Tibial artery (tissue), 4 donors: ENCODE measurements around the gene CD177.
"Not testable (repeated sequence)": the region's sequence is repeated elsewhere in the genome, so short reads cannot be mapped to it uniquely, and the experiment has no call there.

Source experiments
- DNase-seq, 2 donors: peaks; one replicate each; pipeline ENCODE4 v3.0.0-alpha.2; 2019
- H3K27ac ChIP-seq, 2 donors: fragments of 200-600 bp; sonication (generic) in 1 of 2; 1 replicate in 1 of 2; 2 replicates in 1 of 2; pipeline ENCODE4 v1.5.1; 2018 to 2019; ENCODE audit warnings: mild to moderate bottlenecking in 1 of 2
- H3K27me3 ChIP-seq, 2 donors: fragments of 200-600 bp; sonication (generic) in 1 of 2; one replicate each; pipeline versions ENCODE4 v1.5.1 to v1.6.0; 2016 to 2019
- H3K36me3 ChIP-seq, 3 donors: fragments of 200-600 bp; sonication (generic) in 2 of 3; one replicate each; pipeline ENCODE4 v1.5.1; 2016 to 2019; ENCODE audit warnings: mild to moderate bottlenecking in 2 of 3
- H3K4me1 ChIP-seq, 4 donors: fragments of 200-600 bp; sonication (generic) in 2 of 4; 1 replicate in 3 of 4; 2 replicates in 1 of 4; pipeline ENCODE4 v1.5.1; 2016 to 2019
- H3K4me3 ChIP-seq, 2 donors: fragments of 200-600 bp; sonication (generic) in 1 of 2; 1 replicate in 1 of 2; 2 replicates in 1 of 2; pipeline ENCODE4 v1.5.1; 2018 to 2019; ENCODE audit warnings: mild to moderate bottlenecking in 2 of 2
- H3K9me3 ChIP-seq, 3 donors: fragments of 200-600 bp; sonication (generic) in 1 of 3; one replicate each; pipeline ENCODE4 v1.5.1; 2016 to 2019
- intact Hi-C: fragments of 100-400 bp; cut with DNase I; formaldehyde crosslinking; loops from one replicate; pipeline ENCODE4 v1.15.0; 2023; ENCODE audit warnings: low total_unique reads
- TF ChIP-seq, protein P1 (sequence below), 2 experiments: fragments of 200-600 bp in 1 of 2; fragments of 450-650 bp in 1 of 2; IDR thresholded peaks; one replicate each; pipeline ENCODE4 v1.5.1; 2017 to 2019; ENCODE audit warnings: antibody characterized with exemption in 2 of 2, mild to moderate bottlenecking in 1 of 2, moderate library complexity in 1 of 2

Gene CD177

DNA sequence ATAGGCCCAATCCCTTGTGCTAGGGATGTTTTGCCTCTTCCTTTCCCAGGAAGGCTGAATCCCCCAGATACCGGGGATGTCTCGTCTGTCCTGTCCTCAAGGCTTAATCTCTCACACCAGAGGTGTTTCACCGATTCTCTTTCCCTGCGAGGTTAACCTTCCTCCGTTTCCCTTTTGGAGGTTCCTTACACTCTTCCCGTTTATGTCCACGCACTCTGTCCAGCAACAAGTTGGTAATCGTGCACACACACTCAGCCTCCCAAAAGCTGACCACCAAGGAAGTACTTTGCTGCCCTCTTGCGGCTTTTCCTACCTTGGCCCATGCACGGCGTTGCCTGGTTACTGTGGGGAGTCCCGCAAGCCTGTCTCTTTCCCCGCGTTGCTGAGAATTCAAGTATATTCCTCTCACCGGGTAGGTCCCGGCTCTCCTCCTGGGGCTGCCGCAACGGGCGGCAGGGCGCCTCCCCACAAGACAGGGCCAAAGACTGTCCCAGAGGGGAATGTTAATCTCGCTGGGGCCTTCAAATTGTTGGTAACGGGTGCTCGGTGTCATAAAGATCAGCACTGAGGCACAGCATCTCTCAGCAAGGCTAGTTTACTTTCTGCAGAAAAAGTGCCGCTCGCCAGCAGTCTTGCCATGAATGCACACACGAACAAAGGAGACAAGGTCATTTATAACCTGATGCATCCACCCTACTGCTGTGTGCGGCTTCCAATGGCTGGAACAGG, 36.7 kb upstream of the CD177 start:
- DNase-seq, result no peak

DNA sequence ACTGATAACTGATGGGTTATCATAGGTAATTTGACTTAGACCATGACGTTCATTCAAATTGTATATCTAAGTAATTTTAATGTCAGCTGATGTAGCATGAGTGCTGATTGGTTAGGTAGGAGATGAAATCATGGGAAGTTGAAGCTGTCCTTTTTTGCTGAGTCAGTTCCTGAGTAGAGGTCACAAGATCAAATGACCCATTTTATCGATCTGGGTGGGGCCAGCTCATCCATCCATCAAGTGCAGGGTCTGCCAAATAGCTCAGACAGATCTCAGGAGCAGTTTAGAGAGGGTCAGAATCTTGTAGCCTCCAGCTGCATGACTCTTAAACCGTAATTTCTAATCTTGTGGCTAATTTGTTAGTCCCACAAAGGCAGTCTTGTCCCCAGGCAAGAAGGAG, 35.3 kb upstream of the CD177 start:
- H3K36me3 ChIP-seq, result no peaks in the 10 kb centered on the region
- intact Hi-C loops, result no loop called here
- no peaks in the 10 kb centered on the region for H3K9me3 ChIP-seq
- H3K27ac ChIP-seq, result no peak overlapping the region
- TF ChIP-seq, protein P1, sequence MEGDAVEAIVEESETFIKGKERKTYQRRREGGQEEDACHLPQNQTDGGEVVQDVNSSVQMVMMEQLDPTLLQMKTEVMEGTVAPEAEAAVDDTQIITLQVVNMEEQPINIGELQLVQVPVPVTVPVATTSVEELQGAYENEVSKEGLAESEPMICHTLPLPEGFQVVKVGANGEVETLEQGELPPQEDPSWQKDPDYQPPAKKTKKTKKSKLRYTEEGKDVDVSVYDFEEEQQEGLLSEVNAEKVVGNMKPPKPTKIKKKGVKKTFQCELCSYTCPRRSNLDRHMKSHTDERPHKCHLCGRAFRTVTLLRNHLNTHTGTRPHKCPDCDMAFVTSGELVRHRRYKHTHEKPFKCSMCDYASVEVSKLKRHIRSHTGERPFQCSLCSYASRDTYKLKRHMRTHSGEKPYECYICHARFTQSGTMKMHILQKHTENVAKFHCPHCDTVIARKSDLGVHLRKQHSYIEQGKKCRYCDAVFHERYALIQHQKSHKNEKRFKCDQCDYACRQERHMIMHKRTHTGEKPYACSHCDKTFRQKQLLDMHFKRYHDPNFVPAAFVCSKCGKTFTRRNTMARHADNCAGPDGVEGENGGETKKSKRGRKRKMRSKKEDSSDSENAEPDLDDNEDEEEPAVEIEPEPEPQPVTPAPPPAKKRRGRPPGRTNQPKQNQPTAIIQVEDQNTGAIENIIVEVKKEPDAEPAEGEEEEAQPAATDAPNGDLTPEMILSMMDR (IDR thresholded peaks at IDR 0.05), result no peak
- H3K4me3 ChIP-seq, result no peak overlapping the region
- H3K4me1 ChIP-seq, result no peaks in the 10 kb centered on the region
- DNase-seq, result no peak
- no peaks in the 10 kb centered on the region for H3K27me3 ChIP-seq

More for the DNA sequence above, 36.7 kb upstream of the CD177 start:
- TF ChIP-seq, protein P1 (IDR thresholded peaks at IDR 0.05), result no peak
- Histone ChIP-seq H3K4me3 (no peak overlapping the region), H3K27ac (no peak overlapping the region), H3K4me1 (no peaks in the 10 kb centered on the region), H3K36me3 (no peaks in the 10 kb centered on the region), H3K27me3 (no peaks in the 10 kb centered on the region), H3K9me3 (no peaks in the 10 kb centered on the region)
- intact Hi-C loops, result no loop called here

DNA sequence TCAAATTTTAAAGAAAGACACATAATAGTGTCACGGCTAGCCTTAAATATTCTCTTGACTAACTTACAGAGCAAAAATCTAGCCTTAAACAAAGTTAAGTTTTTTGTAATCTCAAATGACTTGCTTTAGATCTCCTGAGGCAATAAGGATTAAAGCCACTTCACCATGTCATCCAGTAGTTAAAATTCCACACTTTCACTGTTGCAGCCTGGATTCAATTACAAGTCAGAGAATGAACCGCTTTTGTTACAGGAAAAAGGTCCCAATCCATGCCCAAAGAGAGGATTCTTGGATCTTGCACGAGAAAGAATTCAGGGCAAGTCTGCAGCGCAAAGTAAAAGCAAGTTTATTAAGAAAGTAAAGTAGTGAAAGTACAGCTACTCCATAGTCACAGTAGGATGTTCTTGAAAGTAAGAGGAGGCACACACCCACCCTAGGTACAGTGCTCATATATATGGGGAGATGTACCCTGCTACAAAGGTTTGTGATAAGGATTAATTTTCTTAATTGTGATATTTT, 34.6 kb upstream of the CD177 start:
- H3K4me1 ChIP-seq, result no peaks in the 10 kb centered on the region
- no peaks in the 10 kb centered on the region for H3K27me3 ChIP-seq
- TF ChIP-seq, protein P1 (IDR thresholded peaks at IDR 0.05), result no peak
- no peaks in the 10 kb centered on the region for H3K9me3 ChIP-seq
- DNase-seq, result no peak
- intact Hi-C loops, result no loop called here
- H3K27ac ChIP-seq, result no peak overlapping the region
- H3K4me3 ChIP-seq, result no peak overlapping the region
- H3K36me3 ChIP-seq, result no peaks in the 10 kb centered on the region

DNA sequence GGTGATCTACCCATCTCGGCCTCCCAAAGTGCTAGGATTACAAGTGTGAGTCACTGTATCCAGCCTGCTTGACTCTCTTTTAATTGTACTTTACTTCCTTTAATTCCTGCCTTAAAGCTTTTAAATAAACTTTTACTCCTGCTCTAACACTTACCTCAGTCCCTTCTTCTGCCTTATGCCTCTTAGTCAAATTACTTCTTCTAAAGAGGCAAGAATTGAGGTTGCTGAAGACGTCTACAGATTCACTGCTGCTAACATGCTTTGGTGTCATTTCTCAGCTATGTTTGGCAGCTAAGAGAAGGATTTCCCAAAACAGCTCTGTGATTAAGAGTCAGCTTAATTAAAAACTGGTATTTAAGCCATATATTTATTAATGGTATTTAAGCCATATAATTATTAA, 32.9 kb upstream of the CD177 start:
- H3K4me1 ChIP-seq, result no peaks in the 10 kb centered on the region

DNA sequence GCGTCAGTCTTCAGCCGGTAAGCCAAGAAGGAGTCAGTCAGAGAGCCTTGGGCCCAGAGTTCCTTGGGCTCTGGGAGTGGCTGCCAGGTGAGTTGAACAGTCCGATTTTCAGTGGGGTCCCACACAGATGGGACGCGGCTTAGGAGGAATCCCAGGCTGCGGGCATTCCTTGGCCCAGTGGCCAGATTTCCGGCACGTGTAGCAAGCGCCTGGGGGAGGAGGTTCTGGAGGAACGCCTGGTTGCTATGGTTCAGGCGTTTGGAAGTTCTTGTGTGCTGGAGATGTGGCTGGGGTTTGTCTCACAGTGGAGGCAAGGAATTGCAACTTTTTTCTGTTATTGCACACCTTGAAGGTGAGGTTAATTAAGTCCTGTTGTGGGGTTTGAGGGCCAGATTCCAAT, 26.7 kb upstream of the CD177 start:
- H3K4me1 ChIP-seq, H3K9me3 ChIP-seq, H3K27me3 ChIP-seq, intact Hi-C loops, H3K36me3 ChIP-seq, H3K27ac ChIP-seq, H3K4me3 ChIP-seq, DNase-seq: not testable (repeated sequence)

More for the DNA sequence above, 32.9 kb upstream of the CD177 start:
- Histone ChIP-seq H3K27ac (no peak overlapping the region), H3K36me3 (no peaks in the 10 kb centered on the region), H3K9me3 (no peaks in the 10 kb centered on the region), H3K4me3 (no peak overlapping the region), H3K27me3 (no peaks in the 10 kb centered on the region)
- TF ChIP-seq, protein P1 (IDR thresholded peaks at IDR 0.05), result no peak
- intact Hi-C loops, result no loop called here
- no peak for DNase-seq

DNA sequence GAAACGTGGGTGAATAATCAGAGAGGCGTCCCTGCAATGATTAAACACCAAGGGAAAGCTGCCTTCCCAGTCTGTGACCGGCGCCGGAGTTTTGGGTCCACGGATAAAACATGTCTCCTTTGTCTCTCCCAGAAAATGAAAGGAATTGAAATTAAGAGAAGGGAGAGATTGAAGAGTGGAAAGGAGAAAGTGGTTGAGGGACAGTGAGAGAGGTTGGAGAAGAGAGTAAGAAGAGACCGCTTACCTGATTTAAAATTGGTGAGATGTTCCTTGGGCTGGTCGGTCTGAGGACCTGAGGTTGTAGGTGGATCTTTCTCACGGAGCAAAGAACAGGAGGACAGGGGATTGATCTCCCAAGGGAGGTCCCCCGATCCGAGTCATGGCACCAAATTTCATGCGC, 24.9 kb upstream of the CD177 start:
- H3K36me3 ChIP-seq, H3K27ac ChIP-seq, DNase-seq, intact Hi-C loops, H3K27me3 ChIP-seq, H3K4me3 ChIP-seq, H3K9me3 ChIP-seq, H3K4me1 ChIP-seq: not testable (repeated sequence)

DNA sequence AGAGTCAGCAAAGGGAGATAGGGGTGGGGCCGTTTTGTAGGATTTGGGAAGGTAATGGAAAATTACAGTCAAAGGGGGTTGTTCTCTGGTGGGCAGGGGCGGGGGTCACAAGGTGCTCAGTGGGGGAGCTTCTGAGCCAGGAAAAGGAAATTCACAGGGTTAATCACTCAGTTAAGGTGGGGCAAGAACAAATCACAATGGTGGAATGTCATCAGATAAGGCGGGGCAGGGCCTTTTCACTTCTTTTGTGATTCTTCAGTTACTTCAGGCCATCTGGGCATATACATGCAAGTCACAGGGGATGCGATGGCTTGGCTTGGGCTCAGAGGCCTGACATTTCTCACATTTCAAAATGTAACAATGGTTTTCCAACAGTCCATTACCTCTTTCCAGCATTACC, 24.4 kb upstream of the CD177 start:
- not testable (repeated sequence) for H3K27ac ChIP-seq

More for the DNA sequence above, 24.4 kb upstream of the CD177 start:
- intact Hi-C loops, H3K36me3 ChIP-seq, H3K4me1 ChIP-seq, H3K4me3 ChIP-seq, H3K27me3 ChIP-seq, H3K9me3 ChIP-seq, DNase-seq: not testable (repeated sequence)
